ENCODE data around the gene NRROS. TPM values are rescaled to one million over a fixed set of nuclear protein-coding genes. Genes with fewer than 3 reads are reported as not detected.
A peak's percentile ranks its signal among the peaks of the same experiment; 100 is the strongest.

Gene NRROS
- total and polyA plus RNA-seq, 2 donors from 2014 or later: 2.0 to 11.6 TPM

DNA sequence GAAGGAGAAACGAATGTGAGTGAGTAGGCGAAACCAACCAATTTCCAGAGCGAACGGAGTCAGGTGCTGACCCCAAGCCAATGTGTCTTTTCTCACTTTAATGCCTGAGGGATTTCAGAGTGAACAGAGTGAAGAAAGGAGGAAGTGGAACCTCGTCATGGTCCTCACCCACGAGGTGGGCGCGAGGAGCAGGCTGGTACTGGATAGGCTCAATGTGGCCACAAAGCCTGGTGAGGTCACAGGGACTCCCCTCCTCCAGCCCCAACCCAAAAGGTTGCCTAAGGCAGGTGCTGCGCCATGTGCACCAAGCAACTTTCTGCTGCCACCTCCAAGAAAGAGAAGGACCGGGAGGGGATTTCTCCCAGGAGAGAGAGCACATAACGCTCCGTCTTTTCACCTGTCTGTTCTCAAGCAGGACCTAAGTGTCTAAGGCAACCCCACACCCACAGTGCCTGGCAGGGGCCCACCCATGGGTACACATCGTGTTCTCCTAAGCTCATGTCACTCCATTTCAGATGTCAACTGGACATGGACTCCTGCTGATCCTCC lies 3.8 kb downstream of the NRROS start:
- Histone ChIP-seq H3K9ac (ENCODE audit: low read length in 3 of 3) (no peak overlapping the region), H3K36me3 (ENCODE audit: control insufficient read depth in 2 of 3, insufficient read depth in 3 of 3, low read length in 3 of 3) (no peaks in the 10 kb centered on the region), H3K9me3 (ENCODE audit: control insufficient read depth in 2 of 3, insufficient read depth in 1 of 3, low read length in 3 of 3) (no peaks in the 10 kb centered on the region), H3K27me3 (ENCODE audit: control insufficient read depth, insufficient read depth, low read length) (no peaks in the 10 kb centered on the region), H3K27ac (ENCODE audit: low read depth in 2 of 2, low read length in 2 of 2) (no peak overlapping the region), H3K4me1 (ENCODE audit: control insufficient read depth in 2 of 3, insufficient read depth in 2 of 3, low read depth in 1 of 3, low read length in 3 of 3) (peaks cover 0 to 9% (median 0%) of the 10 kb centered on the region in 3 donors), H3K4me3 (ENCODE audit: low read length in 3 of 3) (no peak overlapping the region)
- TF ChIP-seq, protein P1, sequence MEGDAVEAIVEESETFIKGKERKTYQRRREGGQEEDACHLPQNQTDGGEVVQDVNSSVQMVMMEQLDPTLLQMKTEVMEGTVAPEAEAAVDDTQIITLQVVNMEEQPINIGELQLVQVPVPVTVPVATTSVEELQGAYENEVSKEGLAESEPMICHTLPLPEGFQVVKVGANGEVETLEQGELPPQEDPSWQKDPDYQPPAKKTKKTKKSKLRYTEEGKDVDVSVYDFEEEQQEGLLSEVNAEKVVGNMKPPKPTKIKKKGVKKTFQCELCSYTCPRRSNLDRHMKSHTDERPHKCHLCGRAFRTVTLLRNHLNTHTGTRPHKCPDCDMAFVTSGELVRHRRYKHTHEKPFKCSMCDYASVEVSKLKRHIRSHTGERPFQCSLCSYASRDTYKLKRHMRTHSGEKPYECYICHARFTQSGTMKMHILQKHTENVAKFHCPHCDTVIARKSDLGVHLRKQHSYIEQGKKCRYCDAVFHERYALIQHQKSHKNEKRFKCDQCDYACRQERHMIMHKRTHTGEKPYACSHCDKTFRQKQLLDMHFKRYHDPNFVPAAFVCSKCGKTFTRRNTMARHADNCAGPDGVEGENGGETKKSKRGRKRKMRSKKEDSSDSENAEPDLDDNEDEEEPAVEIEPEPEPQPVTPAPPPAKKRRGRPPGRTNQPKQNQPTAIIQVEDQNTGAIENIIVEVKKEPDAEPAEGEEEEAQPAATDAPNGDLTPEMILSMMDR (IDR thresholded peaks at IDR 0.05; ENCODE audit: borderline replicate concordance, extremely low read depth, insufficient read depth): no peak
- FAIRE-seq: no peak
- intact Hi-C loops (cut with DNase I): no loop called here
- peak in 2 of 5 donors; percentile 29 to 78 for DNase-seq

GRCh38 chr3:196643761-196644160 lies 4.3 kb downstream of the NRROS start:
- Histone ChIP-seq H3K9me3 (ENCODE audit: control insufficient read depth in 2 of 3, insufficient read depth in 1 of 3, low read length in 3 of 3) (no peaks in the 10 kb centered on the region), H3K27me3 (ENCODE audit: control insufficient read depth, insufficient read depth, low read length) (no peaks in the 10 kb centered on the region), H3K9ac (ENCODE audit: low read length in 3 of 3) (no peak overlapping the region), H3K4me1 (ENCODE audit: control insufficient read depth in 2 of 3, insufficient read depth in 2 of 3, low read depth in 1 of 3, low read length in 3 of 3) (peaks cover 0 to 8% (median 0%) of the 10 kb centered on the region in 3 donors), H3K27ac (ENCODE audit: low read depth in 2 of 2, low read length in 2 of 2) (no peak overlapping the region), H3K4me3 (ENCODE audit: low read length in 3 of 3) (no peak overlapping the region), H3K36me3 (ENCODE audit: control insufficient read depth in 2 of 3, insufficient read depth in 3 of 3, low read length in 3 of 3) (no peaks in the 10 kb centered on the region)
- TF ChIP-seq, protein P1 (IDR thresholded peaks at IDR 0.05; ENCODE audit: borderline replicate concordance, extremely low read depth, insufficient read depth): no peak
- no peak for FAIRE-seq
- peak in 1 of 5 donors; percentile 69 for DNase-seq
- intact Hi-C loops (cut with DNase I): no loop called here

GRCh38 chr3:196645096-196645495 lies 5.6 kb downstream of the NRROS start:
- Histone ChIP-seq H3K27me3 (ENCODE audit: control insufficient read depth, insufficient read depth, low read length) (no peaks in the 10 kb centered on the region), H3K9me3 (ENCODE audit: control insufficient read depth in 2 of 3, insufficient read depth in 1 of 3, low read length in 3 of 3) (no peaks in the 10 kb centered on the region), H3K9ac (ENCODE audit: low read length in 3 of 3) (no peak overlapping the region), H3K4me3 (ENCODE audit: low read length in 3 of 3) (no peak overlapping the region), H3K4me1 (ENCODE audit: control insufficient read depth in 2 of 3, insufficient read depth in 2 of 3, low read depth in 1 of 3, low read length in 3 of 3) (peaks cover 0 to 3% (median 0%) of the 10 kb centered on the region in 3 donors), H3K27ac (ENCODE audit: low read depth in 2 of 2, low read length in 2 of 2) (no peak overlapping the region), H3K36me3 (ENCODE audit: control insufficient read depth in 2 of 3, insufficient read depth in 3 of 3, low read length in 3 of 3) (no peaks in the 10 kb centered on the region)
- peak in 1 of 5 donors; percentile 21 for DNase-seq
- intact Hi-C loops (cut with DNase I): no loop called here
- TF ChIP-seq, protein P1 (IDR thresholded peaks at IDR 0.05; ENCODE audit: borderline replicate concordance, extremely low read depth, insufficient read depth): no peak
- no peak for FAIRE-seq

Measured in kidney (tissue), 14 donors.